Left kidney (tissue), 2 donors: ENCODE measurements around the gene METTL25. TPM values are rescaled to one million over a fixed set of nuclear protein-coding genes. Genes with fewer than 3 reads are reported as not detected.

Source experiments
- DNase-seq: peaks from one replicate; pipeline ENCODE4 v3.0.0-alpha.2; 2013
- polyA plus RNA-seq: library from polyadenylated mRNA; unstranded; fragments of 120-200 nt; gene quantifications from one replicate; pipeline ENCODE4 v1.2.1, GENCODE V29; 2013; ENCODE audit not compliant: insufficient read length

METTL25 gene
- polyA plus RNA-seq, 1 donor = 20.3 TPM

GRCh38 chr12:82468563-82468962 is 110.2 kb downstream of the METTL25 start:
- no peak for DNase-seq

DNA sequence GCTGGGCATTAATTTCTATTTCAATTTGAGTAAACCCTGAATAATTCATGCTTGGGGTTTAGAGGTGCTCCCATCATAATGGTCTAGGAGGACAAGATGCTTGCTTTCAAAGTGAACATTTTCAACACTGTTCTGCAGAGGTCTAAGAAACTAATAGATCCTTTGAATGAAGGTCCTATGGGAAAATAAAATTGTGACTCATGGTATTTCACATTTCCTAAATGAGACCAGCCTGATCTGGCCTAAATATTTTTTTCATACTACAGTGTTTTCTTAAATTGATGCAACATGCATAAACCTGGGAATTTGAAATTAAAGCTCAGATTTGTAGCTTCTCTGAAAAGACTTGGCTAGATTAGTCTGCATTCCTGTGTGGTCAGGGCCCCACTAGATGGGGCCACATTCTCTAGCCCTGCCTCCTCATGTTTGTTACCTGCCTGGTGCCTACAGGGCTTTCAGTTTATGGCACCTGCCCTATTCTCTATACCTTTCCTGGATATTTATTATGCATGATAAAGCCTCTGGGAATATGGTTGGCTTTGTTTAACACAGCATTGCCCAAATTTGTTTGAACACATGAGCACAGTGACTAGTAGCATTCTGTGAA is 112.7 kb downstream of the METTL25 start:
- DNase-seq = no peak

GRCh38 chr12:82473111-82473754 is 114.9 kb downstream of the METTL25 start:
- DNase-seq = no peak

- no peak for DNase-seq
Observed at GRCh38 chr12:82474181-82474797, 116.0 kb downstream of the METTL25 start.

DNA sequence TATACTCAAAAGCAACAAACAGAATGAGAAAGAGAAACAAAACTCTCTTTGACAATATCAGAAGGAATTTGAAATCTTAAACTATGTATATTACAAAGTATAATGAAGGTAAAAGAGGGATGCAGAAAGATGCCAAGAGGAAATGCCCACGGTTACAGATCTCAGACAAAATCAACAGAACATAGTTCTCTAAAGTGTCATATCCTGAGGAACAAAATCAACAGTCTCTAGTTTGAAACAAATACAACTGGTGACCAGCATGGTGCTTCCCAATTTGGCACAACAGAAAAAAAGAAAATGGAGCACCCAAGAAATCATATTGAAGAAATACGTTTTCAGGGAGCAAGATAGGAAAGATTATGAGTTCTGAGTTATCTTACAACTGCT is 116.5 kb downstream of the METTL25 start:
- DNase-seq = no peak

GRCh38 chr12:82475211-82475610 is 116.9 kb downstream of the METTL25 start:
- no peak for DNase-seq

DNA sequence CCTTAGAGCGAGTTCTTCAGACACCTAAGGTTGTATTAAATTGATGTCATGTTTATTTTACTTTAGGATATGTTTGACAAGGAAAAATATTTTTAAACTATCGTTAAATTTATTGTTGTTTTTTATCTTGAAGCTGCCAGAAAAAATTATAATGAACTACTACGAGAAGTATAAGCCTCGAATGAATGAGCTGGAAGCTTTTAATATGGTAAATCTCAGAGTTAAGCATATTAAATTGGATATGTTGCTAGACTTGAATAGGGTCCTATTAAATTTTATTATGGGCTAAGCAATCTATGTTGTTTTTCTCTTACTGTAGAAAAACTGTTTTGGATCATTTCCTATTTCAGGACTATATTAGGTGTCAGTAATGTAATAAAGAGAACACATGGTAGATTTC is 118.2 kb downstream of the METTL25 start:
- DNase-seq = no peak

- DNase-seq = no peak
Observed at GRCh38 chr12:82479511-82479910, 121.2 kb downstream of the METTL25 start.

- DNase-seq = no peak
Observed at GRCh38 chr12:82480606-82481005, 122.3 kb downstream of the METTL25 start.

- DNase-seq = no peak
Observed at GRCh38 chr12:82481954-82482353, 123.6 kb downstream of the METTL25 start.

GRCh38 chr12:82486524-82487235 is 128.4 kb downstream of the METTL25 start:
- no peak for DNase-seq

DNA sequence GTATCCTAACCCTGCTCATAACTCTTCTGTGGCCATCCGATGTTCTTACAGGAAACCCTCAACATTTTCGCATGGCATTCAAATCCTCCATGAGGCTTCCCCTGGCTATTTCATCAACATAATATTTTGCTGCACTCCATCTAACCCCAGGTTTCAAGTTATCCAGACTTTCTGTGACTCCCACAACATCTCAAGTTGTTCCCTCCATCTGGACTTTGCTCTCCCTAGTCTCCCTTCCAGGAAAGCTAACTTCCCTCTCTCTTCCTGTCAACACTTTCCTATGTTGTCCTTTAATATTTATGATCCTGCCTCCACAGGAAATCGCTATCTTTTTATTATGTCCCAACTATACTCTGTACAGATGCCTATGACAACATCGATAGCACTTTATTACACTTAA is 146.1 kb downstream of the METTL25 start:
- no peak for DNase-seq

DNA sequence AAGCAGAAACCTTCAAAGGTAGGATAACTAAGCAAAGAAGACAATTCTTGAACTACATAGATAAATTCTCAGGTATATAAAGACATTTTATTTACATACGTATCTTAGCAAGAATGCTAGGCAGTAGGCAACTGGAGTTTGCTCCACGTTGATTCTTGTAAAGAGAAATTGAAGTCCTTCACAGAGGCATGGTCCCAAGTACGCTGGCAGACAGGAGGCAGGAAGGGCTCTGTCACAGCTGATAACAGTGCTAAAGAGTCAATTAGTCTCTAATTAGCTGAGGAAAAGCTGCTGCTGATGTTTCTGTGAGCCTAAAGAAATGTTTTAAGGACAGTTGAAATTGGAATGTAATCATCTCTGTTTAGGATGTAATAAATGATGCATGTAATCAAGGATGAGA is 146.8 kb downstream of the METTL25 start:
- no peak for DNase-seq

DNA sequence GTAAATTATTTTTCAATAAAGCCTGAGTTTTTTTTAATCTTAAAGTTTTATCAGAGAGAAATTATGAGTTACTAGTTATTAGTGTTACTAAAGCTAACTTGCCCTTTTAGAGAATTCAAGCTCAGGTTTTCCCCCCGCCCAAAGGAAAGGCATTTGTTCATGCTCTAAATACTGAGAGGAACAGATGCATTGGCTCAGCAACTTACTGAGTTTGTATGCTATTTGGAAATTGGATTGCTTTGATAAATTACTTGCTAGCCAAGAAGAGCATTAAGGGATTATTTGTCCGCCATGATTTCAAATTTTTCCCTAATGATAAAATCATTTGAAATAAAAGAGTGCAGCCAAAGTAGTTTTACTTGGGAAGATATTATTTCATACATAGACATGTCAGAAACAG is 149.4 kb downstream of the METTL25 start:
- DNase-seq = no peak

- no peak for DNase-seq
Observed at GRCh38 chr12:82510386-82510785, 152.1 kb downstream of the METTL25 start.

DNA sequence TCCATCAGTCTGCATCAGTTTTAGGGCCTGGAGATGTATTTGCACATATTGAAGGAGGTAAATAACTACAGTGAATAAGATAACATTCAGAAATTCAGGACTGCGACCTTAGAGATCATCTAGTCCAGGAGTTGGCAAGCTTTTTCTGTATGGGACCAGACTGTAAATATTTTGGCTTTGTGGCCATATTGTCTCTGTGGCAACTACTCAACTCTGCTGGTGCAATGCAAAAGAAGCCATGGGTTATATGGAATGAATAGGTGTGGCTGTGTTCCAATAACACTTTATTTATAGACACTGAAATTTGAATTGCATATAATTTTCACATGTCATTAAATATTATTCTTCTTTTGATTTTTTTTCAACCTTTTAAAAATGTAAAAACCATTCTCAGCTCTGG is 156.6 kb downstream of the METTL25 start:
- DNase-seq = no peak

GRCh38 chr12:82515652-82516051 is 157.3 kb downstream of the METTL25 start:
- no peak for DNase-seq

- no peak for DNase-seq
Observed at GRCh38 chr12:82517027-82517426, 158.7 kb downstream of the METTL25 start.

GRCh38 chr12:82517808-82518207 is 159.5 kb downstream of the METTL25 start:
- no peak for DNase-seq

DNA sequence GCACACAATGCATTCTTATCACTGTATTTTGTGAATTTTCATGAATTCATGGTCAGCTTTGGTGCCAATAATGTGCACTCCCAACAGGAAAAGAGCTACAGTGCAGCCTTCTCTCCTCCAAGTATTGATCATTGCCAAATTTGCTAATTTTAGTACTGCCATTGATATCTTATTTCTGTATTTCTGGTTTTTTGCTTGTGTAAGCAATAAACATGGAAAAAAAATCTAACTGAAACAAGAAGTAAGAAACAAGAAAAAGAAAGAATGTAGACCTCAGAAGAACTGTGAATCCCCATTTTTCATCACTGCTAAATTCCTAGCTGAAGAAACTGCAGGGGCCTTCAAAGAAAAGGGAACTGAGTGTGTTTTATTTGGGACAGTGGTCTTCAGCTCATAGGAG is 161.2 kb downstream of the METTL25 start:
- no peak for DNase-seq

- no peak for DNase-seq
Observed at GRCh38 chr12:82522285-82522684, 164.0 kb downstream of the METTL25 start.

DNA sequence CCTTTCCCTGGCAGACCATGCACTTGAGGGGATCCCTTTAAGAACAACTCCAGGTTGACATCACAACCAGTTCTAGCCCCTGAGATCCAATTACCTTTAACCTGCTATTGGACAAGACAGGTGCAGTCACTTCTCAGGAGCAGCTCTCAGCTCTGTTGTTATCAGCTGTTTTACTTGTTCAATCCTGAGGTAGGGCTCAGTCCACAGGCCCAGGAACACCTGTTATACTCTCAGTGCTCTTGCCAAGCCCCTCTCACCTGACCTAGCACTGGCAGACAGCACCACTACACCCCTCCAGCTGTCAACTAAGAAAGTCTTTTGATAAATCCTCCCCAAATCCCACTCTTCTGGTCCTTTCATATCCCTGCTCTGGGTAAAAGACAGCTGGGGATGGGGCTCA is 164.4 kb downstream of the METTL25 start:
- no peak for DNase-seq

GRCh38 chr12:82523996-82524395 is 165.7 kb downstream of the METTL25 start:
- no peak for DNase-seq
